HEK293 (cell line): ENCODE measurements around the gene CD40LG.

Experiments
- CTCF ChIA-PET: fragments of 350-600 bp; formaldehyde crosslinking; extraction: SDS; loops from one replicate; lab custom pipeline; 2021; ENCODE audit warnings: antibody characterized with exemption; lab: Yijun Ruan, JAX
- POLR2A ChIA-PET: fragments of 300-600 bp; formaldehyde crosslinking; extraction: SDS; loops from one replicate; lab custom pipeline; 2020; ENCODE audit warnings: antibody characterized with exemption, inconsistent platforms; lab: Yijun Ruan, JAX
- H3K27ac ChIP-seq: fragments of 200-500 bp; sonication (Bioruptor generic); 2 replicates; pipeline ENCODE4 v1.5.1; 2014; ENCODE audit warnings: low read depth, low read length, control low read depth, inconsistent platforms; ENCODE audit errors: extremely low read depth
- H3K36me3 ChIP-seq, 2 experiments: fragments of 200-500 bp in 1 of 2; sonication (Bioruptor generic) in 1 of 2; 1 replicate in 1 of 2; 2 replicates in 1 of 2; pipeline ENCODE4 v1.5.1; 2014 to 2017; ENCODE audit warnings: inconsistent platforms in 2 of 2, low read length in 2 of 2; ENCODE audit not compliant: control insufficient read depth in 2 of 2, insufficient read depth in 1 of 2
- H3K4me1 ChIP-seq: fragments of 200-500 bp; sonication (Bioruptor generic); 2 replicates; pipeline ENCODE4 v1.5.1; 2014; ENCODE audit warnings: mild to moderate bottlenecking, low read length, inconsistent platforms; ENCODE audit not compliant: control insufficient read depth, insufficient read depth
- H3K4me3 ChIP-seq: 2 replicates; pipeline ENCODE4 v1.5.1; 2011; ENCODE audit warnings: low read depth, mild to moderate bottlenecking, control low read depth, low read length, moderate library complexity
- H3K9me3 ChIP-seq: fragments of 200-500 bp; sonication (Bioruptor generic); 2 replicates; pipeline ENCODE4 v1.5.1; 2014; ENCODE audit warnings: low read depth, low read length, inconsistent platforms; ENCODE audit not compliant: control insufficient read depth, insufficient read depth
- MEIS1 ChIP-seq: sonication (generic); formaldehyde crosslinking; IDR thresholded peaks from 2 replicates; pipeline ENCODE4 v1.8.1; 2022; ENCODE audit warnings: missing genetic modification reagents, mild to moderate bottlenecking, borderline replicate concordance
- REPIN1 ChIP-seq: fragments of 450-650 bp; formaldehyde crosslinking; IDR thresholded peaks from 2 replicates; pipeline ENCODE4 v1.5.1; 2017; ENCODE audit warnings: missing biosample characterization, missing genetic modification characterization, low read depth
- TCF7L2 ChIP-seq: IDR thresholded peaks from 2 replicates; pipeline ENCODE4 v1.6.1; 2011; ENCODE audit warnings: low read depth, mild to moderate bottlenecking, inconsistent platforms, low read length, moderate library complexity, borderline replicate concordance
- ZNF140 ChIP-seq: fragments of 450-650 bp; formaldehyde crosslinking; IDR thresholded peaks from 2 replicates; pipeline ENCODE4 v1.5.1; 2016; ENCODE audit warnings: missing biosample characterization, missing genetic modification characterization
- ZNF174 ChIP-seq: fragments of 450-650 bp; formaldehyde crosslinking; IDR thresholded peaks from 2 replicates; pipeline ENCODE4 v1.5.0; 2017; ENCODE audit warnings: missing biosample characterization, mild to moderate bottlenecking, missing genetic modification characterization
- ZNF211 ChIP-seq: fragments of 450-650 bp; formaldehyde crosslinking; IDR thresholded peaks from 2 replicates; pipeline ENCODE4 v1.5.1; 2016; ENCODE audit warnings: low read depth, missing biosample characterization, missing genetic modification characterization
- ZNF223 ChIP-seq: fragments of 450-650 bp; formaldehyde crosslinking; IDR thresholded peaks from 2 replicates; pipeline ENCODE4 v1.5.1; 2016; ENCODE audit warnings: missing biosample characterization, missing genetic modification characterization
- ZNF311 ChIP-seq: fragments of 450-650 bp; formaldehyde crosslinking; IDR thresholded peaks from 2 replicates; pipeline ENCODE4 v1.5.1; 2017; ENCODE audit warnings: missing biosample characterization, missing genetic modification characterization, borderline replicate concordance
- ZNF354C ChIP-seq: fragments of 450-650 bp; formaldehyde crosslinking; IDR thresholded peaks from 2 replicates; pipeline ENCODE4 v1.5.1; 2016; ENCODE audit warnings: missing biosample characterization, missing genetic modification characterization, low read depth, borderline replicate concordance
- ZNF391 ChIP-seq: fragments of 450-650 bp; formaldehyde crosslinking; IDR thresholded peaks from 2 replicates; pipeline ENCODE4 v1.5.1; 2016; ENCODE audit warnings: low read depth, missing biosample characterization, missing genetic modification characterization, borderline replicate concordance
- ZNF394 ChIP-seq: fragments of 450-650 bp; formaldehyde crosslinking; IDR thresholded peaks from 2 replicates; pipeline ENCODE4 v1.5.1; 2016; ENCODE audit warnings: missing biosample characterization, missing genetic modification characterization, mild to moderate bottlenecking, moderate library complexity, borderline replicate concordance
- ZNF404 ChIP-seq: fragments of 450-650 bp; formaldehyde crosslinking; IDR thresholded peaks from 2 replicates; pipeline ENCODE4 v1.5.1; 2017; ENCODE audit warnings: missing biosample characterization, missing genetic modification characterization
- ZNF416 ChIP-seq: fragments of 450-650 bp; formaldehyde crosslinking; IDR thresholded peaks from 2 replicates; pipeline ENCODE4 v1.5.1; 2016; ENCODE audit warnings: missing biosample characterization, missing genetic modification characterization
- ZNF48 ChIP-seq: fragments of 450-650 bp; formaldehyde crosslinking; IDR thresholded peaks from 2 replicates; pipeline ENCODE4 v1.5.1; 2016; ENCODE audit warnings: missing biosample characterization, missing genetic modification characterization
- ZNF549 ChIP-seq: fragments of 450-650 bp; IDR thresholded peaks from 2 replicates; pipeline ENCODE4 v1.5.1; 2018; ENCODE audit warnings: missing biosample characterization, missing genetic modification characterization, mild to moderate bottlenecking, inconsistent platforms, moderate library complexity
- ZNF555 ChIP-seq: fragments of 450-650 bp; formaldehyde crosslinking; conservative IDR thresholded peaks from 2 replicates; pipeline ENCODE4 v1.5.1; 2017; ENCODE audit warnings: missing biosample characterization, mild to moderate bottlenecking, missing genetic modification characterization, inconsistent platforms
- ZNF560 ChIP-seq: fragments of 450-650 bp; formaldehyde crosslinking; IDR thresholded peaks from 2 replicates; pipeline ENCODE4 v1.5.1; 2017; ENCODE audit warnings: missing biosample characterization, missing genetic modification characterization, borderline replicate concordance
- ZNF561 ChIP-seq: fragments of 450-650 bp; IDR thresholded peaks from 2 replicates; pipeline ENCODE4 v1.5.1; 2018; ENCODE audit warnings: missing biosample characterization, missing genetic modification characterization, borderline replicate concordance
- ZNF571 ChIP-seq: fragments of 450-650 bp; formaldehyde crosslinking; IDR thresholded peaks from 2 replicates; pipeline ENCODE4 v1.5.0; 2017; ENCODE audit warnings: missing biosample characterization, missing genetic modification characterization
- ZNF664 ChIP-seq: fragments of 450-650 bp; formaldehyde crosslinking; IDR thresholded peaks from 2 replicates; pipeline ENCODE4 v1.5.1; 2016; ENCODE audit warnings: missing biosample characterization, missing genetic modification characterization
- ZNF701 ChIP-seq: fragments of 450-650 bp; formaldehyde crosslinking; IDR thresholded peaks from 2 replicates; pipeline ENCODE4 v1.5.1; 2016; ENCODE audit warnings: missing biosample characterization, missing genetic modification characterization
- ZNF747 ChIP-seq: fragments of 450-650 bp; formaldehyde crosslinking; IDR thresholded peaks from 2 replicates; pipeline ENCODE4 v1.5.1; 2016; ENCODE audit warnings: missing biosample characterization, missing genetic modification characterization
- ZNF776 ChIP-seq: fragments of 450-650 bp; formaldehyde crosslinking; IDR thresholded peaks from 2 replicates; pipeline ENCODE4 v1.5.0; 2017; ENCODE audit warnings: missing biosample characterization, missing genetic modification characterization, borderline replicate concordance
- ZNF785 ChIP-seq: fragments of 450-650 bp; formaldehyde crosslinking; IDR thresholded peaks from 2 replicates; pipeline ENCODE4 v1.5.1; 2016; ENCODE audit warnings: missing biosample characterization, missing genetic modification characterization
- ZNF837 ChIP-seq: fragments of 450-650 bp; formaldehyde crosslinking; IDR thresholded peaks from 2 replicates; pipeline ENCODE4 v1.5.1; 2016; ENCODE audit warnings: missing biosample characterization, missing genetic modification characterization
- ZSCAN16 ChIP-seq: fragments of 450-650 bp; formaldehyde crosslinking; IDR thresholded peaks from 2 replicates; pipeline ENCODE4 v1.5.1; 2016; ENCODE audit warnings: missing biosample characterization, missing genetic modification characterization
- ZSCAN30 ChIP-seq: fragments of 450-650 bp; IDR thresholded peaks from 2 replicates; pipeline ENCODE4 v1.5.1; 2018; ENCODE audit warnings: missing biosample characterization, mild to moderate bottlenecking, missing genetic modification characterization, moderate library complexity
- TF ChIP-seq, protein P1 (sequence below): fragments of 450-650 bp; formaldehyde crosslinking; IDR thresholded peaks from 2 replicates; pipeline ENCODE4 v1.5.1; 2016; ENCODE audit warnings: missing biosample characterization, missing genetic modification characterization

CD40LG gene

DNA sequence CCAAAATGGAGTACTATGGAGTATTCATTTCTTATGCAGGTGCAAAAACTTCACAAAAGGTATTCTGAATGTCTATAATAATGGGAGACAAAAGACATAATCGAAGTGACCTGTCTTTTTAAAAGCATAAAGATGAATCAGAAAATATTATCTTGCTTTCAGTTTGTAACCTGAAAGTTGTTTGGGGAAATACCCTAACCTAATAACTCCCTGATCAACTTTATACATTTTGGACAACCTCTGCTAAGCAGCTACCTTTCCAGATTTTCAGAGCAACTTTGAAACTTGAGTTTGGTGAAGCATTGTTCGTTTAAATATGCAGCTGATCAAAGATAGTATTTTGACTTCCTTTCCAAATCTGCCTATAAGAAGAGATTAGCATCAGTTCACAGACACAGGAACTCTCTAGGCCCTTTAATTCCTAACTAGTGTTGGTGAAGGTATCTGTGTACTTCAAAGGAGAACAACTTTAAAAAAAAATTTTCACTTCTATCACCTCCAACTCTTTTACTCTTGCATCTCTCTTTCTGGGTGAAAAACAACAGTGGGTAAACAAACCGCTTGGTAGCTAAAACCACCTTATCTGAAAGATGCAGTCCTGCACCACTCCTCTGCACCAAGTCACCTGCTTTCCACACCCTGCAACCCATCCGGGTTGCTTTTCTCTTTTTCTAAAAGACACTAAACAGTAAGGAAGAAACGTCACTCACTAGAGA is 26.5 kb downstream of the CD40LG start (continued):
- TF ChIP-seq ZNF48 (tag by site-specific recombination), result no peak
- no peak for TF ChIP-seq ZNF394 (tag by site-specific recombination)
- no peak for TF ChIP-seq ZNF174
- TF ChIP-seq ZNF549, result no peak
- TF ChIP-seq, all 188 proteins: peak for 0

DNA sequence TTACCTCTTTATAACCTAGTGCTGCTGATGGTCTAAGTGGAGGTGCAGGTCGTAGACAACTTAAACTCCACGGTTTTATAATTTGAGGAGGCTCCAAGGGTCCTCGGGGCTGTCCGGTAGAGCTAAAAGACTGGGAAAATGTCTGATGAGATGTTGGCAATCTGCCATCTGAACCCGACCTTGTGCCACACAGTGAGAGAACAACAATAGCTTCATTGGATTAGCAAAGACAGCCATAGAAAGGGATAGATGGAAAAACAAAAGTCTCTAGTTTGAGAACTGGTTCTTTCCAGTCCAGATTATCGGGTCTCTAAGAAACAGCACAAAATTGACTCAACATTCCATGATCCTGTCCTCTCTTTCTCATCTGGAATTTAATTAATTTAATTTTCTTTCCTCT is 31.6 kb downstream of the CD40LG start:
- no peak overlapping the region for H3K27ac ChIP-seq
- H3K9me3 ChIP-seq, result no peaks in the 10 kb centered on the region
- CTCF ChIA-PET, result no interaction called here
- TF ChIP-seq ZNF747 (tag by site-specific recombination) (no peak), MEIS1 (CRISPR knock-in tag) (no peak), ZNF776 (tag by site-specific recombination) (no peak), ZNF571 (no peak), ZSCAN16 (tag by site-specific recombination) (no peak), ZNF561 (no peak)
- H3K4me1 ChIP-seq, result no peaks in the 10 kb centered on the region
- H3K4me3 ChIP-seq, result no peak overlapping the region
- H3K36me3 ChIP-seq, result peaks cover 0 to 5% of the 10 kb centered on the region in 2 experiments; a peak in 1 of 3 replicates
- POLR2A ChIA-PET, result no interaction called here

GRCh38 chrX:136684120-136684519 is 36.2 kb downstream of the CD40LG start:
- TF ChIP-seq ZNF571 (no peak), ZNF555 (tag by site-specific recombination) (no peak), ZNF391 (tag by site-specific recombination) (no peak), ZNF664 (tag by site-specific recombination) (no peak), ZNF785 (tag by site-specific recombination) (no peak), ZSCAN30 (tag by site-specific recombination) (no peak)
- peaks cover 0 to 8% of the 10 kb centered on the region in 2 experiments; a peak in 1 of 3 replicates for H3K36me3 ChIP-seq
- CTCF ChIA-PET, result interaction anchor here (0.6 kb wide), 1 partner anchor 24 kb away, joined by 3 read pairs; no protein-coding TSS in a partner anchor

DNA sequence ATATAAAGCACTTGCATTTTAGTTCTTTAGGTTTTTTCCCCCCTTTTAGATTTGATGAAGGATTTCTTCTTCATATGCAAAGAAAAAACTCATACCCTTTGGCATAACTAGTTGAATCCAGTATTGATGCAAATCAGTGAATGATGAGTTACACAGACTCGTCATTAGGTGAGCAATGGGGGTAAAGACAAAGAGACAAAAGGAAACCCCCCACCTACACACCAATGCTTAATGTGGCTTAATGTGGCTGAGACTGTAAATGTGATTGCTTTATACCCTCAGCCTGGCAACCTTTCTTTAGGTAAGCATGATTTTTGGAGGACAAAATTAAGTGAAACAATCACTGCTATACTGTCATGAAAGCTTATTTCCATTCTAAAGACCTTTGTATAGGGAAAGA is 39.5 kb downstream of the CD40LG start:
- Histone ChIP-seq H3K4me1 (no peaks in the 10 kb centered on the region), H3K4me3 (no peak overlapping the region), H3K36me3 (peaks cover 0 to 3% of the 10 kb centered on the region in 2 experiments; a peak in 1 of 3 replicates), H3K9me3 (no peaks in the 10 kb centered on the region), H3K27ac (no peak overlapping the region)
- no peak for TF ChIP-seq REPIN1 (tag by site-specific recombination)
- CTCF ChIA-PET, result no interaction called here
- POLR2A ChIA-PET, result no interaction called here

More at GRCh38 chrX:136684120-136684519, 36.2 kb downstream of the CD40LG start:
- no peak overlapping the region for H3K27ac ChIP-seq
- H3K9me3 ChIP-seq, result no peaks in the 10 kb centered on the region
- H3K4me3 ChIP-seq, result no peak overlapping the region
- H3K4me1 ChIP-seq, result no peaks in the 10 kb centered on the region
- POLR2A ChIA-PET, result no interaction called here

GRCh38 chrX:136689436-136689835 is 41.5 kb downstream of the CD40LG start:
- Histone ChIP-seq H3K4me3 (no peak overlapping the region), H3K27ac (no peak overlapping the region), H3K36me3 (peaks cover 0 to 3% of the 10 kb centered on the region in 2 experiments; a peak in 1 of 3 replicates), H3K4me1 (no peaks in the 10 kb centered on the region), H3K9me3 (no peaks in the 10 kb centered on the region)
- ChIA-PET POLR2A (no interaction called here), CTCF (interaction anchor here (0.6 to 0.7 kb wide), 2 partner anchors 44 to 118 kb away, joined by 3 read pairs; no protein-coding TSS in a partner anchor)
- TF ChIP-seq ZNF776 (tag by site-specific recombination) (no peak), ZNF404 (tag by site-specific recombination) (no peak), ZNF140 (no peak), ZNF354C (tag by site-specific recombination) (no peak), TCF7L2 (no peak), ZNF211 (tag by site-specific recombination) (no peak), ZNF311 (tag by site-specific recombination) (no peak), ZSCAN30 (tag by site-specific recombination) (no peak), ZNF837 (tag by site-specific recombination) (no peak), ZNF701 (tag by site-specific recombination) (no peak), ZNF416 (tag by site-specific recombination) (no peak), ZNF560 (tag by site-specific recombination) (no peak), ZNF223 (tag by site-specific recombination) (no peak)
- TF ChIP-seq, protein P1, sequence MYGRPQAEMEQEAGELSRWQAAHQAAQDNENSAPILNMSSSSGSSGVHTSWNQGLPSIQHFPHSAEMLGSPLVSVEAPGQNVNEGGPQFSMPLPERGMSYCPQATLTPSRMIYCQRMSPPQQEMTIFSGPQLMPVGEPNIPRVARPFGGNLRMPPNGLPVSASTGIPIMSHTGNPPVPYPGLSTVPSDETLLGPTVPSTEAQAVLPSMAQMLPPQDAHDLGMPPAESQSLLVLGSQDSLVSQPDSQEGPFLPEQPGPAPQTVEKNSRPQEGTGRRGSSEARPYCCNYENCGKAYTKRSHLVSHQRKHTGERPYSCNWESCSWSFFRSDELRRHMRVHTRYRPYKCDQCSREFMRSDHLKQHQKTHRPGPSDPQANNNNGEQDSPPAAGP (tag by site-specific recombination), result no peak
